Left ventricle myocardium inferior (tissue), 1 donor: ENCODE measurements around the gene C3orf33. TPM values are rescaled to one million over a fixed set of nuclear protein-coding genes. Genes with fewer than 3 reads are reported as not detected.
"Not testable (repeated sequence)": the region's sequence is repeated elsewhere in the genome, so short reads cannot be mapped to it uniquely, and the experiment has no call there.

Experiments
- DNase-seq: peaks from one replicate; pipeline ENCODE4 v3.0.0-alpha.2; 2020
- H3K27ac ChIP-seq: fragments of 200-600 bp; replicated peaks from 2 replicates; pipeline ENCODE4 v1.8.0; 2021
- H3K27me3 ChIP-seq: fragments of 200-600 bp; 2 replicates; pipeline ENCODE4 v1.8.0; 2021; ENCODE audit warnings: low read depth
- H3K36me3 ChIP-seq: fragments of 200-600 bp; 2 replicates; pipeline ENCODE4 v1.8.0; 2021
- H3K4me1 ChIP-seq: fragments of 200-600 bp; 2 replicates; pipeline ENCODE4 v1.8.0; 2021
- H3K4me3 ChIP-seq: fragments of 200-600 bp; 2 replicates; pipeline ENCODE4 v1.8.0; 2021; ENCODE audit warnings: mild to moderate bottlenecking, moderate library complexity
- H3K9me3 ChIP-seq: fragments of 200-600 bp; replicated peaks from 2 replicates; pipeline ENCODE4 v1.8.0; 2021
- intact Hi-C: fragments of 100-400 bp; cut with micrococcal nuclease; formaldehyde crosslinking; loops from one replicate; pipeline ENCODE4 v1.11.0; 2022
- long read RNA-seq: library from polyadenylated mRNA; unstranded; transcript quantifications from one replicate; pipeline ENCODE4 v2.0.0, GENCODE V29; 2021
- total RNA-seq: library from RNA; stranded (reverse); fragmentation: NEBNext Ultra II Directional; extraction: Animal tissue kit (Norgen Biotek cat#: 25700); gene quantifications from one replicate; pipeline ENCODE4 v1.2.1, GENCODE V29; 2021
- TF ChIP-seq, protein P1 (sequence below): fragments of 200-600 bp; IDR thresholded peaks from 2 replicates; pipeline ENCODE4 v1.8.0; 2021; ENCODE audit warnings: antibody characterized with exemption, mild to moderate bottlenecking, borderline replicate concordance
- donor health status: DM: no; HTN: yes; CAD: no; lungs with severe emphysema.

Gene C3orf33, protein sequence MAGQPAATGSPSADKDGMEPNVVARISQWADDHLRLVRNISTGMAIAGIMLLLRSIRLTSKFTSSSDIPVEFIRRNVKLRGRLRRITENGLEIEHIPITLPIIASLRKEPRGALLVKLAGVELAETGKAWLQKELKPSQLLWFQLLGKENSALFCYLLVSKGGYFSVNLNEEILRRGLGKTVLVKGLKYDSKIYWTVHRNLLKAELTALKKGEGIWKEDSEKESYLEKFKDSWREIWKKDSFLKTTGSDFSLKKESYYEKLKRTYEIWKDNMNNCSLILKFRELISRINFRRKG
- total RNA-seq = 6.6 TPM
- long read RNA-seq, transcript C3orf33-201 (5 exons, 1,884 nt) = major isoform, 9 of 11 reads
- long read RNA-seq, partial matches to known transcripts = 0 of 11 reads
- long read RNA-seq, other reads (novel, unspliced or antisense) = 2 of 11 reads

DNA sequence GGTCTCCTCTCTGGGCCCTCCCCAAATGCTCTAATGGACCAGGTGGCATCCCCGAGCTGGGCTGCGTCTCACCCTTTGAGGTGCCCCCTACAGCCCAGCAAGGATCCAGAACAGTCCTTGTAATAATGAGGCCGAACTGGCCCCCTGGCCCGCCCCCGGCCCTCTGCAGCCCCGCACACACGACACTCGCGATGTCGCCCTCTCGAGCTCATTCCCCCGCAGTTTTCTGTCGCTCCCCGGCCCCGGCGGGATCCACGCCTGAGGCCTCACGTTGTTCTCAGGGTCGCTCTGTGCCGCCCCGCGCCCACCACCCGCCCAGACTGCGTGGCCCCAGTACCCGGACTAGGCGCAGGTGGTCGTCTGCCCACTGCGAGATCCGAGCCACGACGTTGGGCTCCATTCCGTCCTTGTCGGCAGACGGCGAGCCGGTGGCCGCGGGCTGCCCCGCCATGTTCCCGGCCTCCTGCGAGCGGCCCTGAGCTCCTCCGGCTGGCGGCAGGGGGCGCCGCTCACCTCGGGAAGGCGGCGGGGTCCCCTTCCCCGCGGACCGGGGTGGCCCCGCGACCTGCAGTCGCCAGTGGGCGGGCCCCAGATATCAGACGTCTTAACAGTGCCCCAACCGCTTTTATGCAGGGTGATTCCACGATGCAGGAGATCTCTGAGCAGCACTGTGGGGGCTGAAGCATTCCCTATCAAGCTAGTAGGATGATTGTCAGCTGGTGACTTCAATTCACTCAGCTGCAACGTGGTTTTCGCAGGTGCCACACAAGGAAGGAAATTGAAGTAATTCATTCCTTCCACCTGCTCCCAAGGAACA lies at the start of gene C3orf33:
TSS of gene C3orf33 (minus strand) at position 477 of the 817 bp plus-strand sequence. CDS start at position 451, 26 bp downstream.
- H3K4me1 ChIP-seq = peaks cover 24% of the 10 kb centered on the region
- H3K27ac ChIP-seq = peak within 1 kb of the TSS; percentile 92
- H3K9me3 ChIP-seq = no peaks in the 10 kb centered on the region
- no peaks in the 10 kb centered on the region for H3K27me3 ChIP-seq
- TF ChIP-seq, protein P1, sequence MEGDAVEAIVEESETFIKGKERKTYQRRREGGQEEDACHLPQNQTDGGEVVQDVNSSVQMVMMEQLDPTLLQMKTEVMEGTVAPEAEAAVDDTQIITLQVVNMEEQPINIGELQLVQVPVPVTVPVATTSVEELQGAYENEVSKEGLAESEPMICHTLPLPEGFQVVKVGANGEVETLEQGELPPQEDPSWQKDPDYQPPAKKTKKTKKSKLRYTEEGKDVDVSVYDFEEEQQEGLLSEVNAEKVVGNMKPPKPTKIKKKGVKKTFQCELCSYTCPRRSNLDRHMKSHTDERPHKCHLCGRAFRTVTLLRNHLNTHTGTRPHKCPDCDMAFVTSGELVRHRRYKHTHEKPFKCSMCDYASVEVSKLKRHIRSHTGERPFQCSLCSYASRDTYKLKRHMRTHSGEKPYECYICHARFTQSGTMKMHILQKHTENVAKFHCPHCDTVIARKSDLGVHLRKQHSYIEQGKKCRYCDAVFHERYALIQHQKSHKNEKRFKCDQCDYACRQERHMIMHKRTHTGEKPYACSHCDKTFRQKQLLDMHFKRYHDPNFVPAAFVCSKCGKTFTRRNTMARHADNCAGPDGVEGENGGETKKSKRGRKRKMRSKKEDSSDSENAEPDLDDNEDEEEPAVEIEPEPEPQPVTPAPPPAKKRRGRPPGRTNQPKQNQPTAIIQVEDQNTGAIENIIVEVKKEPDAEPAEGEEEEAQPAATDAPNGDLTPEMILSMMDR = peak; percentile 94
- H3K36me3 ChIP-seq = peaks cover 17% of the 10 kb centered on the region
- peak within 1 kb of the TSS; percentile 86 for H3K4me3 ChIP-seq
- intact Hi-C loops = no loop called here
- peak; percentile 74 for DNase-seq

DNA sequence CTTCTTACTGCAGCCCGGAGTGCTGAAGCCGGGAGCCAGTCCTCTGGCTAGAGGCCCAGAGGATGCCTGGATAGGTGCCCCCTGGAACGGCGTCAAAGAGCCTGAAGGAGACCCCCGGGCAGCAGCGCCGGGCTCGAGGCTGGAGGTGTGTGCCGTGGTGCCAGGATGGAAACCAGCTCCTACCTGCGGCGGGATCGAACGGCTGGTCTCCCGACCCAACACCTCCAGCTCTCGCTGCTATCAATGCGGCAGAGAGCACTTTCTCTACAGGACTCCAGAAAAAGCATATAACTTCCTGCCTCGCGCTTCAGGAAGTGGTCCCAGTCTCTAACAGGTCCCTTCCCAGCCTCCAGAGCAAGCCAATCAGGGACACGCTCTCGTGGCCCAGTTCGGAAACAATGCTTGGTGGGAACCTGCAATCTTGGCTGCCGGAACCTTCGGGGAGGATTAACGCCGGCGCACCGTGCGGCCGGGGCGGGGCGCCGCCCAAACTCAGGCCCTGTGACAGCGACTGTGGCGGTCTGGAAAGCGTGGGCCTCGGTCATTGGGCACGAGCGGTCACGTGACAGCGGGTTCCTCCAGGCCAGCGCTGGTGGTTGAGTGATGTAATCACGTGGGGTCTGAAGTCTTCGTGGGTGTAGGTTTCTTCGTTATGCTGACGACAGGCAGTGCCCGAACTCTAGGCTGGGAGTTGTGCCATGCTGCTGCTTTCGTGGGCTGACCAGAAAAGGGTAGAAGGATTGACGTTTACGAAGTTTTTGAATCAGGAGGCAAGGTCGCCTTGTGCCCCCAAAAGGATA lies 48.3 kb upstream of the C3orf33 start, which contains the start of gene SLC33A1:
TSS of gene SLC33A1 (minus strand) at position 287 of the 800 bp plus-strand sequence. CDS start 430 bp downstream, outside the sequence.
- Histone ChIP-seq H3K36me3 (no peaks in the 10 kb centered on the region), H3K27me3 (no peaks in the 10 kb centered on the region), H3K27ac (peak within 1 kb of the TSS; percentile 91), H3K4me1 (peaks cover 56% of the 10 kb centered on the region), H3K9me3 (no peaks in the 10 kb centered on the region), H3K4me3 (peak within 1 kb of the TSS; percentile 90)
- TF ChIP-seq, protein P1 = no peak
- DNase-seq = peak; percentile 99
- intact Hi-C loops = no loop called here

DNA sequence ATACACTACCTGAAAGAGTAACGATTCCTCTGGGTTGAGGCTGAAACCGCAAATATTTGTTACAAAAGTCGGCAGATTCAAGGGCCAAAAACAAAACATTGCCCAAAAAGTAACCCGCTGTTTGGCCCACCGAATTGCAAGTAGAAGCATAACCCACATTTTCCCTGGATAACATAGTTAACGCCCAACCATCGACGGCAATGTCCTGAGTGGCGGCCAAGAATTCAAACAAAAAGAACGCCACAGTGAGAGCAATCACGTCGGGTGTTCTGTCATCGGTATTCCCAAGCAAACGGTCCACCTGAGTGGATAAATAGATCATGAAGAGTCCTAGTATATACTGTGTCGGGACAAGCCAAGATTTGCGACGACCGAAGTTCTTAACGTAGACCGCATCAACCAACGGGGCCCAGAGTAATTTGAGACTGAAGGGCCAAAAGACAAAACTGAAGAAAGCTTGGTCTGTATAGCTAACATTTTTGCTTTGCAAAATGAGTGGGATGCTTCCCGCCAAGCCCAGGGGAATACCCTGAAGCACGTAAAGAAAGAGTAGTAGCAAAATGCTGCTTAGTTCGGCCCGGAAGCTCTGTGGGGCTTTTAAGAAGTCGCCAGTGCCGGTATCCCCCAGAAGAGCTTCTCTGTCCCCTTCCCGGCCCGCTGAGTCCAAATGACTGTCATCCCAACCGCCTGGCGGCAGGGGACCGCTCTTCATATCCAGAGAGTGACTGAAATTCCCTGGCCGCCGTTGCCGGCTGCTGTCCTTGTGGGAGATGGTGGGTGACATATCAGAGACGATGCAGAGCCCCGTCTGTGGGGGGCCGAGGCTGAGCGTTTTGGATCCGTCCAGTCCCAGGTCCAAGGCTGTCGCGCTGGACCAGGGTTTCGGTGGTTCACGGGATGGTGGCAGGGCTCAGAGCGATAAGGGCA lies 47.4 kb upstream of the C3orf33 start:
- intact Hi-C loops = no loop called here
- H3K27ac ChIP-seq = peak overlapping the region; percentile 91
- DNase-seq = peak; percentile 22
- H3K36me3 ChIP-seq = peaks cover 2% of the 10 kb centered on the region
- no peaks in the 10 kb centered on the region for H3K27me3 ChIP-seq
- TF ChIP-seq, protein P1 = peak; percentile 29
- no peaks in the 10 kb centered on the region for H3K9me3 ChIP-seq
- H3K4me1 ChIP-seq = peaks cover 64% of the 10 kb centered on the region
- peak overlapping the region; percentile 90 for H3K4me3 ChIP-seq

DNA sequence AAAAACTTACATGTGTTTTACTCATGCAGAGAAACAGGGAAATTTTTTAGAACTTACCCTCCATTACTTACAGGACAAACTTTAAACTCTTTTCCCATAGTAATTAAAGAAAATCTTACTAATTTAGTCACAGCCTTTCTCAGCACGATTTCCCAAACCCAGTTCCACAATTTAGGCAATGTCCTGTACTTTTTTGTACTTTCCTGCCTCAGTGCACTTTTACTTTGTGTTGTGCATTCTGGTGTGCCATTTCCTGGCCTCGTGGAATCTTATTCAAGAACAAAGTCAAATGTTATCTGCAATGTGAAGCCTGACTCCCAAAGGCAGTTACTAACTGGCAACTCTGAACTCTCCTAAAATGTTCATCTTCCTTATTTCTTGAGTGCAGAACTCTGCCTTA lies 46.3 kb upstream of the C3orf33 start:
- no peaks in the 10 kb centered on the region for H3K27me3 ChIP-seq
- peaks cover 73% of the 10 kb centered on the region for H3K4me1 ChIP-seq
- H3K9me3 ChIP-seq = no peaks in the 10 kb centered on the region
- no peak for DNase-seq
- peaks cover 11% of the 10 kb centered on the region for H3K36me3 ChIP-seq
- H3K27ac ChIP-seq = no peak overlapping the region
- TF ChIP-seq, protein P1 = no peak
- intact Hi-C loops = no loop called here
- H3K4me3 ChIP-seq = peak overlapping the region; percentile 90

DNA sequence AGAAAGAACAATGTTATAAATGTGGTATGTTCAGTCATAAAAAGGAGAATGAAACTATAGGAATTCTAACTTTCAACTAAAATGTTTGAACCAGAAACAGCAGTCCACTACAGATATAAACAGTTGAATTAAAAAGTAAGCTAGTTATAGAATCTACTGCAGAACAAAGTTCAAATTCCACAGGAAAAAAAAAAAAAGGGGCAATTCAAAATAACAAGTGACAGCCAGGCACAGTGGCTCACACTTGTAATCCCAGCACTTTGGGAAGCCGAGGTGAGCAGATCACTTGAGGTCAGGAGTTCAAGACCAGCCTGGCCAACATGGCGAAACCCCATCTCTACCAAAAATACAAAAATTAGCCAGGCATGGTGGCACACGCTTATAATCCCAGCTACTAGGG lies 43.3 kb upstream of the C3orf33 start:
- H3K27ac ChIP-seq, H3K27me3 ChIP-seq, H3K9me3 ChIP-seq, H3K4me3 ChIP-seq, intact Hi-C loops, DNase-seq: not testable (repeated sequence)
- Histone ChIP-seq H3K36me3 (peaks cover 11% of the 10 kb centered on the region), H3K4me1 (peaks cover 87% of the 10 kb centered on the region)
